Hepatocyte (in vitro differentiated cells): ENCODE measurements around the gene DMBT1. TPM values are rescaled to one million over a fixed set of nuclear protein-coding genes. Genes with fewer than 3 reads are reported as not detected.

Source experiments
- DNase-seq: peaks from one replicate; pipeline ENCODE4 v3.0.0-alpha.2; 2016; ENCODE audit warnings: low spot score
- H2AFZ ChIP-seq: fragments of 200-600 bp; sonication (generic); 2 replicates; pipeline ENCODE4 v1.6.0; 2016; ENCODE audit warnings: antibody characterized with exemption, mild to moderate bottlenecking
- H3K27ac ChIP-seq: fragments of 200-600 bp; sonication (generic); 2 replicates; pipeline ENCODE4 v1.5.1; 2016; ENCODE audit warnings: mild to moderate bottlenecking
- H3K27me3 ChIP-seq: fragments of 200-600 bp; sonication (generic); 2 replicates; pipeline ENCODE4 v1.6.1; 2016
- H3K36me3 ChIP-seq: fragments of 200-600 bp; sonication (generic); replicated peaks from 2 replicates; pipeline ENCODE4 v1.5.1; 2016; ENCODE audit warnings: low read depth; ENCODE audit not compliant: insufficient read depth
- H3K4me1 ChIP-seq: fragments of 200-600 bp; sonication (generic); 2 replicates; pipeline ENCODE4 v1.5.1; 2016; ENCODE audit warnings: mild to moderate bottlenecking, moderate library complexity; ENCODE audit not compliant: insufficient read depth
- H3K4me2 ChIP-seq: fragments of 200-600 bp; sonication (generic); 2 replicates; pipeline ENCODE4 v1.6.0; 2016
- H3K4me3 ChIP-seq: fragments of 200-600 bp; sonication (generic); 2 replicates; pipeline ENCODE4 v1.5.1; 2016; ENCODE audit warnings: mild to moderate bottlenecking
- H3K79me2 ChIP-seq: fragments of 200-600 bp; sonication (generic); 2 replicates; pipeline ENCODE4 v1.6.0; 2017; ENCODE audit warnings: mild to moderate bottlenecking
- H3K9me2 ChIP-seq: fragments of 200-600 bp; sonication (generic); replicated peaks from 2 replicates; pipeline ENCODE4 v1.6.0; 2017; ENCODE audit warnings: mild to moderate bottlenecking; ENCODE audit not compliant: insufficient read depth
- H3K9me3 ChIP-seq: fragments of 200-600 bp; sonication (generic); 2 replicates; pipeline ENCODE4 v1.5.1; 2016; ENCODE audit warnings: low read depth, mild to moderate bottlenecking
- H4K20me1 ChIP-seq: fragments of 200-600 bp; sonication (generic); 2 replicates; pipeline ENCODE4 v1.6.0; 2016; ENCODE audit warnings: mild to moderate bottlenecking; ENCODE audit not compliant: insufficient read depth, poor library complexity, severe bottlenecking
- CTCF ChIP-seq: fragments of 200-600 bp; sonication (generic); IDR thresholded peaks from 2 replicates; pipeline ENCODE4 v1.5.1; 2016; ENCODE audit warnings: antibody characterized with exemption, mild to moderate bottlenecking; ENCODE audit not compliant: poor library complexity
- EZH2 ChIP-seq: fragments of 200-600 bp; sonication (generic); IDR thresholded peaks from 2 replicates; pipeline ENCODE4 v1.6.1; 2016; ENCODE audit warnings: antibody characterized with exemption, mild to moderate bottlenecking, borderline replicate concordance
- EZH2phosphoT487 ChIP-seq: fragments of 200-600 bp; sonication (generic); IDR thresholded peaks from one replicate; pipeline ENCODE4 v1.6.1; 2018; ENCODE audit warnings: antibody characterized with exemption, mild to moderate bottlenecking, low read depth, moderate library complexity; ENCODE audit not compliant: unreplicated experiment, severe bottlenecking
- WGBS: methylation state at CpG from one replicate; pipeline ENCODE4 v1.1.6; 2016; ENCODE audit warnings: low lambda C conversion rate; ENCODE audit errors: missing lambda C conversion rate; 5-methylcytosine and 5-hydroxymethylcytosine counted together
- polyA plus RNA-seq: library from polyadenylated mRNA; unstranded; fragments of >200 nt; fragmentation: Nextera tagmentation; extraction: Ambion mirVana; gene quantifications from 2 replicates; pipeline ENCODE4 v1.2.1, GENCODE V29; 2016
- total RNA-seq: library from RNA; depleted of rRNA; stranded (reverse); fragments of >200 nt; gene quantifications from 2 replicates; pipeline ENCODE4 v1.2.3, GENCODE V29; 2014

DMBT1 gene
- total and polyA plus RNA-seq, 2 experiments from 2014 or later: 1.5 TPM; not detected in 1

- 75% methylated on average over 6 of the region's 6 CpGs for WGBS
- H3K36me3 ChIP-seq: no peaks in the 10 kb centered on the region
These were observed 10.4 kb downstream of the DMBT1 start for GRCh38 chr10:122570920-122571319.

GRCh38 chr10:122571892-122572291 is 11.3 kb downstream of the DMBT1 start:
- H3K4me3 ChIP-seq: no peak overlapping the region
- no peaks in the 10 kb centered on the region for H3K36me3 ChIP-seq
- no peaks in the 10 kb centered on the region for H3K27me3 ChIP-seq
- no peaks in the 10 kb centered on the region for H3K9me3 ChIP-seq
- no peak overlapping the region for H3K27ac ChIP-seq
- H3K79me2 ChIP-seq: no peaks in the 10 kb centered on the region
- H3K4me1 ChIP-seq: no peaks in the 10 kb centered on the region
- TF ChIP-seq EZH2phosphoT487 (no peak), EZH2 (no peak), CTCF (no peak)
- H3K9me2 ChIP-seq: no peaks in the 10 kb centered on the region
- H2AFZ ChIP-seq: no peak overlapping the region
- H3K4me2 ChIP-seq: no peak overlapping the region
- no peak for DNase-seq
- 87% methylated on average over 3 of the region's 3 CpGs for WGBS
- no peaks in the 10 kb centered on the region for H4K20me1 ChIP-seq

More at GRCh38 chr10:122570920-122571319, 10.4 kb downstream of the DMBT1 start:
- no peaks in the 10 kb centered on the region for H3K79me2 ChIP-seq
- H3K9me2 ChIP-seq: no peaks in the 10 kb centered on the region
- no peak overlapping the region for H3K4me3 ChIP-seq
- H3K9me3 ChIP-seq: no peaks in the 10 kb centered on the region
- H3K4me1 ChIP-seq: no peaks in the 10 kb centered on the region
- H4K20me1 ChIP-seq: no peaks in the 10 kb centered on the region
- DNase-seq: no peak
- H3K27ac ChIP-seq: no peak overlapping the region
- H3K4me2 ChIP-seq: no peak overlapping the region
- H3K27me3 ChIP-seq: no peaks in the 10 kb centered on the region
- TF ChIP-seq EZH2phosphoT487 (no peak), EZH2 (no peak), CTCF (no peak)
- H2AFZ ChIP-seq: no peak overlapping the region

- no peak for TF ChIP-seq EZH2
- TF ChIP-seq EZH2phosphoT487: no peak
- TF ChIP-seq CTCF: no peak
- Histone ChIP-seq H3K9me2 (no peaks in the 10 kb centered on the region), H3K4me1 (no peaks in the 10 kb centered on the region), H3K27me3 (no peaks in the 10 kb centered on the region), H3K36me3 (no peaks in the 10 kb centered on the region), H3K9me3 (no peaks in the 10 kb centered on the region), H3K4me3 (no peak overlapping the region), H3K79me2 (no peaks in the 10 kb centered on the region), H3K27ac (no peak overlapping the region), H4K20me1 (no peaks in the 10 kb centered on the region), H2AFZ (no peak overlapping the region), H3K4me2 (no peak overlapping the region)
- WGBS: 31% methylated on average over 3 of the region's 3 CpGs
- DNase-seq: no peak
These were observed 15.2 kb downstream of the DMBT1 start for GRCh38 chr10:122575776-122576175.

- H3K4me1 ChIP-seq: no peaks in the 10 kb centered on the region
- no peak overlapping the region for H2AFZ ChIP-seq
- H3K9me3 ChIP-seq: no peaks in the 10 kb centered on the region
- 75% methylated on average over 6 of the region's 6 CpGs for WGBS
- DNase-seq: no peak
- no peak for TF ChIP-seq CTCF
- no peaks in the 10 kb centered on the region for H3K79me2 ChIP-seq
- no peak overlapping the region for H3K4me3 ChIP-seq
- H3K36me3 ChIP-seq: no peaks in the 10 kb centered on the region
- no peak overlapping the region for H3K27ac ChIP-seq
- H3K9me2 ChIP-seq: no peaks in the 10 kb centered on the region
- H4K20me1 ChIP-seq: no peaks in the 10 kb centered on the region
- no peaks in the 10 kb centered on the region for H3K27me3 ChIP-seq
- no peak overlapping the region for H3K4me2 ChIP-seq
These were observed 15.7 kb downstream of the DMBT1 start for GRCh38 chr10:122576291-122576690.
